HG03571 (cell line): ENCODE measurements around the gene CGNL1.

Experiments used
- ATAC-seq: cut with Tn5 transposase; IDR thresholded peaks from one replicate; pipeline ENCODE4 v1.9.1; 2021; ENCODE audit not compliant: unreplicated experiment

Gene CGNL1

DNA sequence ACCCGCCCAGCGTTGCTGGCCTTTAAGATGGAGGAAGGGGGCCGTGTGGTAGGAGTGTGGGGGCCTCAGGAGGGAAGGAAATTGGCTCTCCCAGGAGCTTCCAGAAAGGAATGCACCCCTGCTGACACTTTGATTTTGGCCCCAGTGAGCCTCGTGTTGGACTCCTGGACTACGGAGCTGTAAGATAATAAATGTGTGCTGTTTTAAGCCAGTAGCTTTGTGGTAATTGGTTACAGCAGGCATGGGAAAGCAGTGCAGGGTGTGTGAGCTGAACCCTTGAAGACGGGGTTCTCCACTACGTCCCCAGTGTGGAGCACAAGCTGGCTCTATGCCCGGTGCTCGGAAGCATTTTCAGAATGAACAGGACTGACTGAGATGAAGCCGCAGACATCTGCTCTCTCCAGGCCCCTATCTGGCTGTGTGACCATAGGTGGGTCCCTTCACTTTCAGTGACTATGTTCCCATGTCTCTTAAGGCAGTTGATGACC, 22.9 kb upstream of the CGNL1 start:
- no peak for ATAC-seq

DNA sequence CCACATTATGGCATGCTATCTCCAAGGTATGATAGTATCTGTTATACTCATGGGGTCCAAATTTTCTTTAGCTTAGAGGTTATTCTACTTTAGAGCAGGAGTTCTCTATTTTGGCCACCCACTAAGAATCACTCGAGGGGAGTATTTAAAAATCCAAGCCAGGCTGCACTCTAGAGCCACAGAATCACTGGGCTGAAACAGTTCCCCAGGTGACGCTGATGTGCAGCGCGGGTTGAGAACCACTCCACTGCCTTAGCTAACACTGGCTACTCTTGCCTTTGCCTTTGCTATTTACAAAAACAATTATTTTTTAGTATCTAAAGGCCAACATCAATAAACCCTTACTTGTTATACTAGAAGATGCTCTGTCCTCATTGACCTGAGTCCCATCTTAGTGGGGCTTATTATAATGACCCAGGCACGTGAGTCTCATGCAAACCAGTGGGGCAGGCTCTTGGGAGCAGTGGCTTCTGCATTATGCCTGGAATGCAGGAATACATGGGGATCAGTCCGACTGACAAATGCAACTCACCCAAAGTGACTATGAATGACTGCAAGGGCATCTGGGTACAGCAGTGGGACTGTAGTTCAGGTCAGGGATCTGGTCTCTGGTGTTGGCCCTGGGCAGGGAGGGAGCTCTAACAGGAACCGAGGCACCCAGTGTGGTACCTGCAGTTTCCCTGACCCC, 21.7 kb upstream of the CGNL1 start:
- ATAC-seq: no peak

DNA sequence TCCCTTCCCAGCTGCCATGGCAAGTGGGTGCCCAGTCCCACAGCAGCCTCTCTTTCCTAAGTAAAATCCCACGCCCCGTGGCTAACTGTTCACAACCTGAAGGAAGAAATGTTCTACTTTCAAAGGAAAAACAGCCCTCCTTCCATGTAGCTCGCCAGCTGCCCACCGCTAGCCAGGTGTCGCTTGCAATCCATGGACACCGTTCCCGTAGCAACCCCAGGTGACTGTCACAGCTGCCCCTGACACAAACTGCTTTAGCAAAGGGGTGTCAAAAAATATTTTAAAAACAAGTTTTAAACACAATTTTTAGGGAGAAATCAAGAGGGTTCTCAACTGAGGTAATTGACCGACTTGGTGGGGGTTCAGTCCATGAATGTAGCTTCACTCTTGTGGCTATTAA, 21.0 kb upstream of the CGNL1 start:
- ATAC-seq: no peak

DNA sequence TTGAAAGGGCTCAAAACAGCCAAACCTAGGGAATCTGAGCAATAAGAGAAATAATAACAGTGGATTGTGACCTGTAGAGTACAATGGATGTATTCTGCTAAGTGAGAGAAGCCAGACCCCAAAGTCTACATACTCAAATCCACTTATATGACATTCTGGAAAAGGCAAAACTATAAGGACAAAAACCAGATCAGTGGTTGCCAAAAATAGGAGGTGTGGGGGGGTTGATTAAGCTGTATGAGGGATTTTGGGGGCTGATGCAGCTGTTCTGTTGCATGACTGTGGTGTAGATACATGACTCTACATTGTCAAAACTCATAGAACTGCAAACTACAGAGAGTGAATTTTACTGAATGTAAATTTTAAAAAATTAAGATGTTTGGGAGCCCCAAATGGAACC, 20.1 kb upstream of the CGNL1 start:
- ATAC-seq: no peak

DNA sequence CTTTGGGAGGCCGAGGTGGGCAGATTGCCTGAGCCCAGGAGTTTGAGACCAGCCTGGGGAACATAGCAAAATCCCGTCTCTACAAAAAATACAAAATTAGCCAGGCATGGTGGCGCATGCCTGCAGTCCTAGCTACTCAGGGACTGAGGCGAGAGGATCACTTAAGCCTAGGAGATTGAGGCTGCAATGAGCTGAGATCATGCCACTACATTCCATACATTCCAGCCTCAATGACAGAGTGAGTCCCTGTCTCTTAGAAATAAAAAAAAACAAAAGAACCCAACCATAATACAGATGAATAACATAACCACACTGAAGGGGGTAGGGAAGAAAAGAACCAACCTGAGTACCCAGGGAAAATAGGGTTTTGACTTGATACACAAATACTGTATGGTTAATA, 19.7 kb upstream of the CGNL1 start:
- ATAC-seq: no peak

DNA sequence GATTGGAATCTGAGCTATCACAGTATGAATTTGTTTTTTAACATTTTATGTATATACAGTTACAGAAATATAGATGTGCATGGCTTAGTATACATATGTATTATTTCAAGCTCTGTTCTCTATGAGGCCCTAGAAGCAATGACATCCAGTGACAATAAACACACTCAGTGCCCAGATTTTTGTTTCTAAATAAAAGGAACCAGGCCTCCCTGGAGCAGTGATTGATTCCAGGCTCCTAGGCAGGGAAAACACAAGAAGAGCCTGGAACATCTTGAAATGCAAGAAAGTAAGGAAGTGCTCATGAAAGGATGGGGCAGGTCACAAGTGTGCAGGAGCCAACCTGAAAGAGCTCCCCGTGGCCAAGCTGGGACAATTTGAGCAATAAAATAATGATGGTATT, 18.5 kb upstream of the CGNL1 start:
- ATAC-seq: no peak

DNA sequence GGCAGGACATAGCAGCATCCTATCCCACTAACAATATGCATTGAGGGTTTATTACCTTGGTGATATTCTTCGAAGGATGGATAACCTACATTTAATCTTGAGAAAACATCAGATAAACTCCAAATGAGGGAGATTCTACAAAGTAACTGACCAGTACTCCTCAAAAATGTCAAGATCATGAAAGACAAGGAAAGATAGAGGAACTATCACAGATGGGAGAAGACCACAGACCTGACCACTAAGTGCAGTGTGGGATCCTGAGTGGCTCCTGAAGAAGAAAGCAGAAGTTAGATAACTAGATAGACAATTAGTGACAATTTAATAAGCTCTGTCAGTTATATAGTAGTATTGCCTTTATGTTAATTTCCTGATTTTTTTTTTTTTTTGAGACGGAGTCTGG, 17.7 kb upstream of the CGNL1 start:
- no peak for ATAC-seq

DNA sequence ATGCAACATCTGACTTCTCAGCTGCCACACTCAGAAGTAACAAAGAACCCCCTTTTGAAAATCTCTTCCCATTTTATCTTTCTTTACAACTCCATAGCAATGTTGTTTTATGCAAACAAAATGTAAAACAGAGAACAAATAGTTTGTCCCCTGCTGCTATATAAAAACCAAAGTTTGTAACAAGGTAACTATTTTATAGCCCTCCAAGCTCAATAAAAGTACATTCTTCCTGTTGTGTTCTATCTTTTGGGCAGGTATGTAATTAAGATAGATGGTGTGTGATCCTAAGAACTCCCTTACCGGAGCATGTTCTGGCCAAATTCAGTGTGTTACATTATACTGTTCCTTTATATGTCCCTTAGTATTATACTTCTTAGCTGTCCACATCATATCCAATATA, 12.6 kb upstream of the CGNL1 start:
- ATAC-seq: no peak

DNA sequence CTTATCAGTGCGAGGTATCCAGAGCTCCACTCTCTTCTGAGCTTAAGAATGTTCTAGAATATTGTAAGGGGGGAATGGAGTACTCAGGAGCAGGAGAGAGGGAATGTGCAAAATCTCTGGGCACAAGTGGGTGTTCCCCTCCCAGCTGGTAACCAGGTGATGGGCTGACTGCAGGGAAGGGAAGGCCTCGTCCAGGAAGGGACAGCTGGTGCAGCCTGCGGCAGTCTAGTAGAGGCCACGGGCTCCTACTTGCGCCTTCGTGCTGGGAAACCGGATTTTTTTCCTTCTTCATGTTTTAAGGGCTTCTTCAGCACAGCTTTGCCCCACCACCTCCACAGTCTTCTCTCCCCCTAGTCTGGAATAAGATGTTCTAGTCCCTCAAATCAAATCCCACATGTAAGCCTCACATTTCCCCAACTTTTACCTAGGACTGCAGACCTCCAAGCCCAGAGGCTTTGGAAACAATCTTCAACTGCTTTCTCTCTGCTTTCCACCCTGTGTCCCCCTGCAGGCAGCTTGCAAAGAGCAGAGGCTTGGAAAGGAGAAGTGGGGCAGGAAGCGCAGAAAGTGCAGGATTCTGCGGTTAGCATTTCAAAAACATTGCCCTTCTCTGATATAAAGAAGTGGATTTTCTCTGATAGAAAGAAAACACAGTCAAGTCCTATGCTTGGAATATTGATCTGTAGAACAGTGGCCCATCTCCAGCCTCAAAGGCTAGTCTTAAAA, 11.9 kb upstream of the CGNL1 start:
- no peak for ATAC-seq

DNA sequence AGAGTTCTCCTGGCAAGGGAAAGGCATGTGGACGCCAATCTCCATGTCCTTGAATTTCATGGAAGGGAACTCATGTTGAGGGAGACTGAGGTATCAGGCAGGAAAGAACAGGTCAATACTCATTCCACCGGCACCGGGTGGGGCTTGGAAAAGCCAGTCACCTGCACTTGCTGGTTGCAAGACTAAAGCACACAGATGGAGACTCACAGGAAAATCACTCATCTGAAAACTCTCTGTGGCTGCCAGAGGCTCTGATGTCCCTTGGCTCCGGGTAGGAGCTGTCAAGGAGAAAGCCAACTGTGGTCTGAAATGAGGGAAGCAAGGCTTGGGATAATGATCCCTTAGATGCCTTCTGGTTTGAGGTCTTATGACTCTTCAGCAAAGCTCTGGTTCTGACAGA, 8.7 kb upstream of the CGNL1 start:
- no peak for ATAC-seq

DNA sequence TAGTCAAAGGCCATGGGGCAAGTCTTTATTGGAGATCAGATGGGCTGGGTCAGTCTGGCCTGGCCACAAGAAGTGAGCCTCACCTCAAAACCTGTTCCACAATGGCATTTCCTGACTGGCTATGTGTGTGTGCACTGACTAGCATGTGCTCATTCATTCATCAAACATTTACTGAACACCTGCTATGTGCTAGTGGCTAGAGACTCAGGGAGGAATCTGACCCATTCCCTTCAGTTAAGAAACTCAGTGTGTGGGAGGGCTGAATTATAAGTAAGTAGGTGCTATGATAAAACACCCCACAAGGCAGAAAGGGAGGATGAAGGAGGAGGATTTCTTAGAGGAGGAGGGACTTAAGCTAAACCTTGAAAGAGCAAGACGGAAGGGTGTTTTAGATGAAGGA, 5.4 kb upstream of the CGNL1 start:
- ATAC-seq: no peak

DNA sequence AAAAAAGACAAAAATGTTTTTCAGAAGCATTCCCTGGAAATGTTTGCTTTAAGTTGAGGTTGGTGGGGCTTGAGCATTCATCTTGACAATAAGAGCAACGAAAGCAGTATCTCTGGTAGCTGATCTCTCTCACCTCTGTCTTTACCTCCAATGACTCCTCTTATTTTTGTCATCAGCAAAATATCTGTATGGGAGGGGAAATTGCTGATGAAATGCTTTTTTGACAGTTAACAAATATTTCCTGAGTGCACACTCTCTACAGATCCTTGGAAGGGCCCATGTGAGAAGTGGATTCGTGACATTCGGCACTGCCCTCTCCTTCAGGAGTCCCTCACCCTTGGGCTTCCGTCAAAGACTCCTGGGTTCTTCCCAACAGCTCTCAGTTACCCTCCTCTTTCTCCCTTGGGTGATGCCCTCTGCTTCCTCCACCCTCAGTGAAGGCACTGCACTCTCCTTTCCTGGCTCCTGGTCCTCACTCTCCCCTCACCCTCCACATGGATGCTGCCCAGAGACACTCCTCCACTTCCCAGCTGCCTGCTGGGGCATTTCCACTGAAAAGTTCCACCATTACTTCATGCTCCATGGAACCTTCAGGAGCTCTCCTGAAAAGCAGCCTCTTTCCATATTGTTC, 2.9 kb upstream of the CGNL1 start:
- ATAC-seq: no peak

DNA sequence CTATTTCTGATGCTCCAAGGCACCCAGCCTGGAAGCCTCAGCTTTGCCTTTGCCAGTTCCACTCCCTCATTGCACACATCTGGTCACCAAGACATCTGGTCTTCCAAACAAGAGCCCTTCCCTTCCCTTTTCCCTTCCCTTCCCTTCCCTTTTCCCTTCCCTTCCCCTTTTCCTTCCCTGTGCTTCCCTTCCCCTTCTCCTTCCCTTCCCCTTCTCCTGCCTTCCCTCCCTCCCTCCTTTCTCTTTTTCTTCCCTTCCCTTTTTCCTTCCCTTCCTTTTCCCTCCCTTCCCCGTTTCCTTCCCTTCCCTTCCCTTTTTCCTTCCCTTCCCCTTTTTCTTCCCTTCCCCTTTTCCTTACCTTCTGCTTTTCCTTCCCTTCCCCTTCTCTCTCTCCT, 2.4 kb upstream of the CGNL1 start:
- ATAC-seq: no peak

DNA sequence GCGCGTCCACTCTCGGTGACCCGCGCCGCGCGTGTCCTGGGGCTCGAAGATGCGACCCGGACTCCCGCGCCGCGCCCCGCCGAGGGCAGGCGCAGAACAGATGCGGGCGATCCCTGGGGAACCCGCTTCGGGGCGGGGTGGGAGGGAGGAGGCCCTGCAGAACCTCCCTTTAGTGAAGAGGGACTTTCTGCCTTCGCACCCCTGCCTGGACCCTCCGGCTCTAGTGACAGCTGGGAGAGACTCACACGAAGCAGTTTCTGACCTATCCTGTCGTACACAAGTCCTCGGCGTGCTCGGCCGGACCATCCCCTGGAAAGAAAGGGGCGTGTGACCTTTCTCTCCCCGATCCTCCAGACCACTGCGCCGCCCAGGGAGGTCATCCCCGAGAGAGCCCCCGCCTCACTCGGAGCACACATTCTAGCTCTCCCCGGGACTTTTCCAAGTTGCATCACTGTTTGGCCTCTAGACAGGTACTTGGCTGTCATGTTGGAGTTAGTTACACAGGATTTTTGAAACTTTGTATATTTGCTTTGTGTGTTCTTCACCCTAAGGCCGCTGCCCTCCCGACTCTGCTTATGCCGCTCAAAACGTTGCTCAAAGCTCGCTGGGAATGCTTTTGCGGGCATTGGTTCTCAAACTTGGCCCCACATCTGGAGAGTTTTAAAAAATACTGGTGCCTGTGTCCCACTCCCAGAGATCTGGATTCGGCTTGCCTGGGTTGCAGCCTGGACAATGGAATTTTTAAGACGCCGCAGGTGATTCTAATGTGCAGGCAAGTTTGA, 582 bp downstream of the CGNL1 start:
- ATAC-seq: no peak

DNA sequence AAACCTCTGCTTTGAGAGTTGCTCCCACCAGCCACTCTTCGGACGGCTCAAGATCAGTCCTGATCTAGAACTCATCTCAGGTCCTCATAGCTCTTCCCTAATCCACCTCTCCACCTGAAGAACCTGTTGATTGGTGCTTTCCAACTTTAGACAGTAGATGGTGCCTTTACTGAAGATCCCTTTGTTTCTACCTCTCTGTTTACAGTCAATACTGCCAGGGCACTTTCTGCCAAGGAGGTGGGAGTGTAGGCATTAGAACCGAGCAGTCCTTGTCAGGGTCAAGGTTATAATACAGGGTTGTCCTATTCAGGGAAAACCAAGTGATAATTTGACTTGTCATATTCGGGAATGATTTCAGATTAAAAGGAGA, 1.2 kb downstream of the CGNL1 start:
- ATAC-seq: no peak

DNA sequence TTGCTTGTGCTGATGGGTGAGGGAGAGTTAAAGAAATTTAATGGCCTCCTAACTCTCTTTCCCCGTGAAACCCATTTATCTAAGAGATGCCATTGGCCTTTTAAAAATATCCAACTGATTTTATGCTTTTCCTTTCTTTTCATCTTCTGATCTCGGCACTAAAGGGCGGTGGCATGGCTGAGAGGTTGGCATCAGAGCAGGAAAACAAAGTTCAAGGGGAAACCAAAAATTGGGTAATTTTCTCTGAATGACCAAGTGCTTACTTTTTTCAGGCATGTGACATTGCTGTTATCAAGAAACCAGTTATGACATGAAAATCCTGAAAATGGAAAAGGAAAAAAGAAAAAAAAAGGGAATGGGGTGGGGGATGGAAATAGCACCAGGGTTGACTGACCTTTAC, 3.2 kb downstream of the CGNL1 start:
- no peak for ATAC-seq

DNA sequence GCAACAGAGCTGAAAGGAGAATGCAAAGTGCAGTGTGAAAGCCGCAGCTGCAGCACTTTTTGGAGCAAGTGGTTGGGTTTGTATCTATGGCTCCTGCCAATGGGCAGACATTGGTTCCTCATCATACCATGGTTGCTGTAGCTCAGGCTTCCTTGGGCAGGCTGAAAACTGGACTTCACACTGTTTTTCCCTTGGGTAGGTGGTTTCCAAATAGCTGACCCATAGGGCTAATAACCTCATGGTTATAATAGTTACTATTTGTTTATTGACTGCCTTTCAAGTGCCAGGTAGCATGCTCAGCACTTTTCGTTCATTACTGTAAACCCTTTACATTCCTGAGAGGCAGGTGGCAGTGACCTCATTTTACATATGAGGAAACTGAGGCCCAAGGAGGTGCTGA, 4.5 kb downstream of the CGNL1 start:
- no peak for ATAC-seq

DNA sequence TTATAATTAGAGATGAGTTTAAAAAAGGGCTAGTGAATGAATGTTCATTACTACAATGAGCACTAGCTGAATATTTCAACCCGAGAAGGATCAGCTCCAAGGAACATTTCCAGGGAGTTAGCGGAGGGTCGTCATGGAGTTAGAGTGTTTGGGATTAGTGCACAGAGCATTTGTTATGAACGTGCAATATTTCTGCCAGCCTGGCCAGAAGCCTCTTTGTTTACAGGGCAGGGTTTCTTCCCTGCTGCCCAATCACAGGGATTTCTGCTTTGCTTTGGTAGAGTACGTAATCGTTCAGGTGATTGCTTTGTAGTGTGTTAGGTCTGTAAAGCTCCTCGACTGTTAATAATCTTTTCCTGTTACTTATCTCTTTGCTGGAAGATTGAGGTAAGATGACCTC, 5.9 kb downstream of the CGNL1 start:
- ATAC-seq: no peak

DNA sequence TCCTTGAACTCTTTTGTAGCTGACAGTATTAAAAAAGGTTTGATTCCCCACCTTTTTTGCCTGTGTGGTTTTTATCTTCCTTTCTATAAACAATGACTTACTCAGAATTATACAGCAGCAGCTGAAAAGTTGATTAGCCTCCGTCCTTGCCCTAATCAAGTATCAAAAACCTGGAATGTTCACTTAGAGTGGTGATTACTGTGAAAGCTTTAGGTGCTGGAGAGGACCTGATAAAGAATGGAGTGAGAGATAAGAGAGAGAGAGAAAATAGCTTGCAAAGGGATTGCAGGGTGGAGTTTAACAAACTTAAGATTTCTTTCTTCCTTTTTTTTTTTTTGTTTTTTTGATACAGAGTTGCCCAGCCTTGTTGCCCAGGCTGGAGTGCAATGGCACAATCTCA, 6.7 kb downstream of the CGNL1 start:
- ATAC-seq: no peak

DNA sequence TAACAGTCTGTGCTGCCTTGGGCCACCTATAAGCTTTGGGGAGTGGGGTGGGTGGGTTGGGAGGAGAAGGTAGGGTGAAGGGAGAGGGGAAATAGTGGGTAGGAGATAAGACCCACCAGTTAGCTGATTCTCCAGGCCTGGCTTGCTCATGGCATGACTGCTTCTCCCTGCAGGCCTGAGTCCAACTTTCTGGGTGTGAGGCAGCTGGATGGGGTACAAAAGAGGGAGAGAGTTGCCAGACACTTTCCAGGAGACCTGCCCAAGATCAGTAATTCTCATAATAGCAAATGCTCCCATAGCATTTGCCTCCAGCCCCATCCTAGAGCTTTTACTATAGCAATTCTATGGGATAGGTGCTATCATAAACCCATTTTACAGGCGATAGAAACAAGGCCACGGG, 7.7 kb downstream of the CGNL1 start:
- ATAC-seq: no peak

DNA sequence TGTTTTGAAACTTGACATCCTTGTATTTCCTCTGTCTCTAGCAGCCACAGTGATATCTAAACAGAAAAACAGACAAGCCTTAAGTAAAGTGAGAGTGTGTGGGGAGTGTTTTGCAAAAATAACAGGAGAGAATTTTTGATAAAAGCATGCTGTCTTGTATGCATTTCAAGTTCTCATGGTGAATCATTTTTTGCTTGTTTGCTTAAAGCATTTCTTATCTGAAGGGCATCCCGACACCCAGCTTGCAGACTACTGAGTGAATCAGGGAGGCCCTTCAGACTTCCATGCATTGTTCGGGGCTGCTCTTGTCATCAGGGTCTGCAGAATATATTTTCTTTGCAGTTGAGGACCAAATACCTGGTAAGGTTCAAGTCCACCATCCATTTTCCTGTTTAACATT, 8.5 kb downstream of the CGNL1 start:
- no peak for ATAC-seq

DNA sequence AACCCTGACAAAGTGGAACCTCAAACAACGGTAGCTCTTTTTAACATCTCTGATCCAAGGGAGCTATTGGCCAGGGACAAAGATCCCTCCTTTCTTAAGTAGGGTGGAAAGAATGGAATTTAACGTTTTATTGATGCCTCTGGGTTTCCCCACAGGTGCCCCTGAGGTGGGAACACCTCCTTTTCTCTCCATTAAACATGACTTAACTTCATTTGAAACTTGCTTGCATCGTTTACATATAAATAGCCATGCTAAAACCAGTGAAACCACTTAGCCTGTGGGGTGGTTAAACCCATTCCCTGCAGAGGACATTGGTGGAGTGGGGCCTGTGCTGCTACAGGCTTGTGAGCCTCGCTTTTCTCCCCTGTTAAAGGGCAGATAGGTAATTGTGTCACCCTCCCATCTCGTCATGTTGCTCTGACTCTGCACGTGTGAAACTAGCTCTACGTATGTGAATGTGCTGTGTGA, 9.7 kb downstream of the CGNL1 start:
- ATAC-seq: no peak
